Sigmoid colon (tissue), 4 donors: ENCODE results near the gene EDEM2.
"Not testable (repeated sequence)": the region's sequence is repeated elsewhere in the genome, so short reads cannot be mapped to it uniquely, and the experiment has no call there.

Experiments
- EP300 ChIP-seq, 4 donors: sonication (generic); formaldehyde crosslinking; IDR thresholded peaks; one replicate each; pipeline ENCODE4 v1.6.1; 2017; ENCODE audit warnings: antibody characterized with exemption in 4 of 4
- POLR2A ChIP-seq, 2 donors: fragments of 450-650 bp; IDR thresholded peaks; one replicate each; pipeline ENCODE4 v1.6.1; 2016; ENCODE audit warnings: antibody characterized with exemption in 2 of 2, mild to moderate bottlenecking in 2 of 2, moderate library complexity in 2 of 2
- POLR2AphosphoS5 ChIP-seq, 4 donors: sonication (generic); formaldehyde crosslinking; IDR thresholded peaks; one replicate each; pipeline ENCODE4 v1.6.1; 2017; ENCODE audit warnings: antibody characterized with exemption in 4 of 4
- TF ChIP-seq, protein P1 (sequence below), 4 experiments: fragments of 450-650 bp in 3 of 4; fragments of 200-600 bp in 1 of 4; IDR thresholded peaks; one replicate each; pipeline ENCODE4 v1.5.1; 2016 to 2019; ENCODE audit warnings: antibody characterized with exemption in 4 of 4, mild to moderate bottlenecking in 3 of 4, moderate library complexity in 2 of 4

DNA sequence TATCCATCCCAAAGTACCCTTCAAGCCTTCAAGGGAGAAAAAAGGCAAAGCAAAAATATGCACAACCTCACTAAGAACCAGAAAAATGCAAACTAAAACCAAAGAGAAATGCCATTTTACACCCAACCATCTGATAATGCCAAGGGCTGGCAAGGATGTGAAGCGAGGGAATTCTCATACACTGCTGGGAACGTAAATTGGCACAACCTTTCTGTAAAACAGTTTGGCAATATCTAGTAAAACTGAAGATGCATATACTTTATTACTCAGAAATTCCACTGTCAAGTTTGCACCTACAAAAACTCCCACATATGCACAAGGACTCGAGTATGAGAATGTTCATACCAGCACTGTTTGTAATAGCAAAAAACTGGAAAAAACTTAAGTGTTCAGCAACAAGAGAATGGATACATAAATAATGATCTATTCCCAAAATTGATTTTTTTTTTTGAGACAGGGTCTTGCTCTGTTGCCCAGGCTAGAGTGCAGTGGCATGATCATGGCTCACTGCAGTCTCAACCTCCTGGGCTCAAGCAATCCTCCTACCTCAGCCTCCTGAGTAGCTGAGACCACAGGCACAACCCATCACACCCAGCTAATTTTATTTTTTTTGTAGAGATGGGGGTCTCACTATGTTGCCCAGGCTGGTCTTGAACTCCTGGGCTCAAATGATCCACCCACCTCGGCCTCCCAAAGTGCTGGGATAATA, 21.7 kb upstream of the EDEM2 start:
- TF ChIP-seq, protein P1, sequence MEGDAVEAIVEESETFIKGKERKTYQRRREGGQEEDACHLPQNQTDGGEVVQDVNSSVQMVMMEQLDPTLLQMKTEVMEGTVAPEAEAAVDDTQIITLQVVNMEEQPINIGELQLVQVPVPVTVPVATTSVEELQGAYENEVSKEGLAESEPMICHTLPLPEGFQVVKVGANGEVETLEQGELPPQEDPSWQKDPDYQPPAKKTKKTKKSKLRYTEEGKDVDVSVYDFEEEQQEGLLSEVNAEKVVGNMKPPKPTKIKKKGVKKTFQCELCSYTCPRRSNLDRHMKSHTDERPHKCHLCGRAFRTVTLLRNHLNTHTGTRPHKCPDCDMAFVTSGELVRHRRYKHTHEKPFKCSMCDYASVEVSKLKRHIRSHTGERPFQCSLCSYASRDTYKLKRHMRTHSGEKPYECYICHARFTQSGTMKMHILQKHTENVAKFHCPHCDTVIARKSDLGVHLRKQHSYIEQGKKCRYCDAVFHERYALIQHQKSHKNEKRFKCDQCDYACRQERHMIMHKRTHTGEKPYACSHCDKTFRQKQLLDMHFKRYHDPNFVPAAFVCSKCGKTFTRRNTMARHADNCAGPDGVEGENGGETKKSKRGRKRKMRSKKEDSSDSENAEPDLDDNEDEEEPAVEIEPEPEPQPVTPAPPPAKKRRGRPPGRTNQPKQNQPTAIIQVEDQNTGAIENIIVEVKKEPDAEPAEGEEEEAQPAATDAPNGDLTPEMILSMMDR (IDR thresholded peaks at IDR 0.05): not testable (repeated sequence)
- TF ChIP-seq POLR2A, EP300, POLR2AphosphoS5 (IDR thresholded peaks at IDR 0.05): not testable (repeated sequence)
